ENCODE measurements around the gene SLC2A9.

GRCh38 chr4:10009861-10010500, 11.3 kb downstream of the SLC2A9 start:
- no peak for TF ChIP-seq GATA1 (IDR thresholded peaks at IDR 0.05; ENCODE audit: low read depth, low read length)
- no peak for TF ChIP-seq POLR2A (IDR thresholded peaks at IDR 0.05; ENCODE audit: low read length)

Measured in erythroblast (primary cell).